ENCODE data around the gene PLPP2.

PLPP2 gene

DNA sequence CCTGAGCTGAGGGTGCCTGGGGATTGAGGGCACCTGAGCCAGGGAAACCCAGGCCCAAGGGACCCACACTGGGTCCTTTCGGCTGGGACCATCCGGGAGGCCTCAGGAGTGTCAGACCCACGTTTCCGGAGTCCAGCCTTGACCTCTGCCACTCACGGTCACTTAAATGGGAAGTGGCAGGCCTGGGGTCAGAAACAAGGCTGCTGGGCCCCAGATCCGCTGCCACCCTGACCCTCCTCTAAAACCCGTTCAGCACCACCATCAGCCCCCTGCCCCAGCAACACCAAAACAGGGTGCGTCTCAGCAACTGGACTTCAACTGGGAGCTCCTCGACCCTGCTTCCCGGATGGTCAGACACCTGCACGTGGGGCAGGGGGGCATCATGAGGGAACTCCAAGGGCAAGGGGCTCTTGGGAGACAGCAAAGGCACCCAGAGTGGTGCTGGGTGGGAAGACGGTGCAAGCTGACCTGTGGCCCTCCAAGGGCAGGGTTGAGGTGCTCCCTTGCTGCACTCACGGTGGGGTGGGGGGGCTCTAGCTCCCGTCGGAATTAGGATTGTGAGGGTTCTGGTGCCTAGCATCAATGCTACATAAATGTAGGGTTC is 1.2 kb upstream of the PLPP2 start (continued):
- TF ChIP-seq, protein P1, sequence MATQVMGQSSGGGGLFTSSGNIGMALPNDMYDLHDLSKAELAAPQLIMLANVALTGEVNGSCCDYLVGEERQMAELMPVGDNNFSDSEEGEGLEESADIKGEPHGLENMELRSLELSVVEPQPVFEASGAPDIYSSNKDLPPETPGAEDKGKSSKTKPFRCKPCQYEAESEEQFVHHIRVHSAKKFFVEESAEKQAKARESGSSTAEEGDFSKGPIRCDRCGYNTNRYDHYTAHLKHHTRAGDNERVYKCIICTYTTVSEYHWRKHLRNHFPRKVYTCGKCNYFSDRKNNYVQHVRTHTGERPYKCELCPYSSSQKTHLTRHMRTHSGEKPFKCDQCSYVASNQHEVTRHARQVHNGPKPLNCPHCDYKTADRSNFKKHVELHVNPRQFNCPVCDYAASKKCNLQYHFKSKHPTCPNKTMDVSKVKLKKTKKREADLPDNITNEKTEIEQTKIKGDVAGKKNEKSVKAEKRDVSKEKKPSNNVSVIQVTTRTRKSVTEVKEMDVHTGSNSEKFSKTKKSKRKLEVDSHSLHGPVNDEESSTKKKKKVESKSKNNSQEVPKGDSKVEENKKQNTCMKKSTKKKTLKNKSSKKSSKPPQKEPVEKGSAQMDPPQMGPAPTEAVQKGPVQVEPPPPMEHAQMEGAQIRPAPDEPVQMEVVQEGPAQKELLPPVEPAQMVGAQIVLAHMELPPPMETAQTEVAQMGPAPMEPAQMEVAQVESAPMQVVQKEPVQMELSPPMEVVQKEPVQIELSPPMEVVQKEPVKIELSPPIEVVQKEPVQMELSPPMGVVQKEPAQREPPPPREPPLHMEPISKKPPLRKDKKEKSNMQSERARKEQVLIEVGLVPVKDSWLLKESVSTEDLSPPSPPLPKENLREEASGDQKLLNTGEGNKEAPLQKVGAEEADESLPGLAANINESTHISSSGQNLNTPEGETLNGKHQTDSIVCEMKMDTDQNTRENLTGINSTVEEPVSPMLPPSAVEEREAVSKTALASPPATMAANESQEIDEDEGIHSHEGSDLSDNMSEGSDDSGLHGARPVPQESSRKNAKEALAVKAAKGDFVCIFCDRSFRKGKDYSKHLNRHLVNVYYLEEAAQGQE (tag by site-specific recombination; IDR thresholded peaks at IDR 0.05), result no peak
- no peak for TF ChIP-seq OSR2 (tag by site-specific recombination; IDR thresholded peaks at IDR 0.05)
- no peak for TF ChIP-seq ZBTB11 (tag by site-specific recombination; conservative IDR thresholded peaks at IDR 0.05; ENCODE audit: low read depth)
- TF ChIP-seq ZNF670 (tag by site-specific recombination; IDR thresholded peaks at IDR 0.05; ENCODE audit: low read depth), result no peak

DNA sequence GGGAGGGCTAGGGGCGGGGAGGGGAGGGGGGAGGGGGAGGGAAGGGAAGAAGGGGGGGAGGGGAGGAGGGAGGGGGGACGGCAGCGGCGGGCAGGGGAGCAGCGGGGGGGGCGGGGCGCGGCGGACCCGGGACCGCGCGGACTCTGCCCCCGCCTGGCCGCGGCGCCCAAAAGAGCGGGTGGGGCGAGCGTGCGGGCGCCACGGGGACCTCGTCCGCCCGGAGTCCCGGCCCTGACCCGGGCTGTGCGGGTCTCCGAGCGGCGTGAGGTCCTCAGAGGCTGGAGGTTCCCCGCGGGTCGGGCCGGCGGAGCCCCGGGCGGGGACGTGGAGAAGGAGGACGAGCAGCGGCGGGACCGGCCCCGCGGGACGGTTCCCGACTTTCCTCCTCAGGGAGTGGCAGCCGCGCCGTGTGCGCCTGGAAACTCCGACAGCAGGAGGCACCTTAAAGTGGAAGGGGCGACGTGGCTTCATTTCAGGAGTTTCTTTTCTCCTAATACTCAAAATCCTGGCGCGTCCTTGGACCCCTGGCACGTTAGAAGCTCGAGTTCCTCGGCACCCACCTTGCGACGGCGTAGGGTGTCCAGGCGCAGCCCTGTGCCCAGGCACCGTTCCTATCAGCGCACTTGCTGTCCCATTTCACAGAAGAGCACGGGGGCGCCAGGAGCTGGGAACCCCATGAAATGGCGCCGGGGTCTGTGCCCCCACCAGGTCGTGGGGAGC is 518 bp upstream of the PLPP2 start:
- Histone ChIP-seq H3K4me3 (ENCODE audit: low read depth, low read length) (no peak overlapping the region), H3K9me3 (ENCODE audit: control insufficient read depth, insufficient read depth, low read depth, low read length) (no peaks in the 10 kb centered on the region)
- POLR2A ChIA-PET, result no interaction called here

More for the DNA sequence above, 518 bp upstream of the PLPP2 start:
- Histone ChIP-seq H3K27ac (ENCODE audit: extremely low read depth, low read depth, low read length) (no peak overlapping the region), H3K36me3 (ENCODE audit: control insufficient read depth in 2 of 2, insufficient read depth in 1 of 2, low read length in 2 of 2) (no peaks in the 10 kb centered on the region), H3K4me1 (ENCODE audit: control insufficient read depth, insufficient read depth, low read length) (no peaks in the 10 kb centered on the region; the same call in 1 of the 2 replicates)
- TF ChIP-seq PRDM4 (tag by site-specific recombination; IDR thresholded peaks at IDR 0.05) (0 out of 2 replicates have a peak, but pooled peaks have one; percentile 28), ZFP69B (tag by site-specific recombination; IDR thresholded peaks at IDR 0.05) (no peak), ZNF843 (tag by site-specific recombination; IDR thresholded peaks at IDR 0.05) (no peak), ZNF112 (tag by site-specific recombination; IDR thresholded peaks at IDR 0.05) (no peak), ZBTB26 (tag by site-specific recombination; optimal IDR thresholded peaks at IDR 0.05) (peak; percentile 62), ZNF776 (tag by site-specific recombination; IDR thresholded peaks at IDR 0.05; ENCODE audit: borderline replicate concordance) (no peak), OVOL3 (tag by site-specific recombination; IDR thresholded peaks at IDR 0.05) (no peak), ZBTB8A (tag by site-specific recombination; IDR thresholded peaks at IDR 0.05) (peak; percentile 16; the same call in 1 of the 2 replicates), ZNF335 (tag by site-specific recombination; conservative IDR thresholded peaks at IDR 0.05) (peak; percentile 64), ZNF558 (tag by site-specific recombination; IDR thresholded peaks at IDR 0.05) (no peak), ZNF449 (tag by site-specific recombination; IDR thresholded peaks at IDR 0.05) (no peak), ZIC2 (tag by site-specific recombination; IDR thresholded peaks at IDR 0.05) (0 out of 2 replicates have a peak, but pooled peaks have one; percentile 21), ZNF785 (tag by site-specific recombination; IDR thresholded peaks at IDR 0.05) (no peak), ZNF585B (tag by site-specific recombination; IDR thresholded peaks at IDR 0.05) (no peak)
- TF ChIP-seq, protein P2, sequence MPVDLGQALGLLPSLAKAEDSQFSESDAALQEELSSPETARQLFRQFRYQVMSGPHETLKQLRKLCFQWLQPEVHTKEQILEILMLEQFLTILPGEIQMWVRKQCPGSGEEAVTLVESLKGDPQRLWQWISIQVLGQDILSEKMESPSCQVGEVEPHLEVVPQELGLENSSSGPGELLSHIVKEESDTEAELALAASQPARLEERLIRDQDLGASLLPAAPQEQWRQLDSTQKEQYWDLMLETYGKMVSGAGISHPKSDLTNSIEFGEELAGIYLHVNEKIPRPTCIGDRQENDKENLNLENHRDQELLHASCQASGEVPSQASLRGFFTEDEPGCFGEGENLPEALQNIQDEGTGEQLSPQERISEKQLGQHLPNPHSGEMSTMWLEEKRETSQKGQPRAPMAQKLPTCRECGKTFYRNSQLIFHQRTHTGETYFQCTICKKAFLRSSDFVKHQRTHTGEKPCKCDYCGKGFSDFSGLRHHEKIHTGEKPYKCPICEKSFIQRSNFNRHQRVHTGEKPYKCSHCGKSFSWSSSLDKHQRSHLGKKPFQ (tag by site-specific recombination; IDR thresholded peaks at IDR 0.05), result no peak
- CTCF ChIA-PET, result interaction anchor here (2.1 kb wide), 1 partner anchor 24 kb away, joined by 10 read pairs; no protein-coding TSS in a partner anchor
